Activated CD8-positive, alpha-beta memory T cell treated with anti-CD3 and anti-CD28 coated beads, Interleukin-2, amount 10 ng/mL, durations not matched to agents 7 days and 5 days (primary cell): Measurements from ENCODE around the gene SSR3. TPM values are rescaled to one million over a fixed set of nuclear protein-coding genes. Genes with fewer than 3 reads are reported as not detected.
"Not testable (repeated sequence)": the region's sequence is repeated elsewhere in the genome, so short reads cannot be mapped to it uniquely, and the experiment has no call there.

Experiments
- ATAC-seq: fragments of 150-1000 bp; cut with Tn5 transposase; one replicate; pipeline ENCODE4 v1.10.0; 2021; ENCODE audit warnings: moderate library complexity
- CTCF ChIA-PET: fragments of 350-600 bp; sonication (Branson Sonifier 250); formaldehyde crosslinking; loops from one replicate; lab custom pipeline; 2021; ENCODE audit warnings: antibody characterized with exemption; lab: Charles Lee
- DNase-seq: peaks from one replicate; pipeline ENCODE4 v3.0.0-alpha.2; 2020
- H3K27ac Mint-ChIP-seq: one replicate; pipeline ENCODE4 v1.8.0; 2021; ENCODE audit warnings: mild to moderate bottlenecking, mixed read lengths
- H3K27me3 Mint-ChIP-seq: one replicate; pipeline ENCODE4 v1.8.0; 2021; ENCODE audit warnings: mixed read lengths
- H3K36me3 Mint-ChIP-seq: one replicate; pipeline ENCODE4 v1.8.0; 2021; ENCODE audit warnings: mild to moderate bottlenecking, mixed read lengths
- H3K4me1 Mint-ChIP-seq: one replicate; pipeline ENCODE4 v1.8.0; 2021; ENCODE audit warnings: mixed read lengths
- H3K4me3 Mint-ChIP-seq: one replicate; pipeline ENCODE4 v1.8.0; 2021; ENCODE audit warnings: mild to moderate bottlenecking, moderate library complexity, mixed read lengths
- H3K9me3 Mint-ChIP-seq: one replicate; pipeline ENCODE4 v1.8.0; 2022; ENCODE audit warnings: low read depth, mixed read lengths
- total RNA-seq, 2 experiments: library from RNA; stranded (reverse); gene quantifications; one replicate each; pipeline ENCODE4 v1.2.3, GENCODE V29; 2021

SSR3 gene
- total RNA-seq, 2 experiments from 2014 or later, result 121 to 147 TPM

DNA sequence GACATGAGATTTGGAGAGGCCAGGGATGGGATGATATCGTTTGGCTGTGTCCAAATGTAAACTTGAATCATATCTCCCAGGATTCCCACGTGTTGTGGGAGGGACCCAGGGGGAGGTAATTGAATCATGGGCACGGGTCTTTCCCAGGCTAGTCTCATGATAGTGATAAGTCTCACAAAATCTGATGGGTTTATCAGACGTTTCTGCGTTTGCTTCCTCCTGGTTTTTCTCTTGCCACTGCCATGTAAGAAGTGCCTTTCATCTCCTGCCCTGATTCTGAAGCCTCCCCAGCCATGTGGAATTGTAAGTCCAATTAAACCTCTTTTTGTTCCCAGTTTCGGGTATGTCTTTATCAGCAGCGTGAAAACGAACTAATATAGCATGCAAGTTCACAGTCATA is 7.6 kb upstream of the SSR3 start:
- CTCF ChIA-PET, H3K4me1 Mint-ChIP-seq: not testable (repeated sequence)

DNA sequence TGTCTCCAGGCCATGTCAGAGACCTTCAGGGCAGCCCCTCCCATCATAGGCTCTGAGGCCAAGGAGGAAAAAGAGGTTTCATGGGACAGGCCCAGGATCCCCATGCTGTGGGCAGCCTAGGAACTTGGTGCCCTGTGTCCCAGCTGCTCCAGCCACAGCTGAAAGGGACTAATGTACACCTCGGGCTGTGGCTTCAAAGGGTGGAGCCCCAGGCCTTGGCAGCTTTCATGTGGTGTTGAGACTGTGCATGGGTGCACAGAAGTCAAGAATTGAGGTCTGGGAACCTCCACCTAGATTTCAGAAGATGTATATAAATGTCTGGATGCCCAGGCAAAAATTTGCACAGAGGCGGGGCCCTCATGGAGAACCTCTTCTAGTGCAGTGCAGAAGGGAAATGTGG is 6.6 kb upstream of the SSR3 start:
- Mint-ChIP-seq H3K27ac (no peak overlapping the region), H3K27me3 (peaks cover 21% of the 10 kb centered on the region), H3K4me1 (no peaks in the 10 kb centered on the region), H3K36me3 (no peaks in the 10 kb centered on the region), H3K4me3 (no peak overlapping the region), H3K9me3 (no peaks in the 10 kb centered on the region)
- DNase-seq (no peak), ATAC-seq (no peak)
- CTCF ChIA-PET, result no interaction called here

More for the DNA sequence above, 7.6 kb upstream of the SSR3 start:
- peaks cover 24% of the 10 kb centered on the region for H3K27me3 Mint-ChIP-seq
- H3K36me3 Mint-ChIP-seq, H3K9me3 Mint-ChIP-seq, H3K4me3 Mint-ChIP-seq, H3K27ac Mint-ChIP-seq, DNase-seq, ATAC-seq: not testable (repeated sequence)

DNA sequence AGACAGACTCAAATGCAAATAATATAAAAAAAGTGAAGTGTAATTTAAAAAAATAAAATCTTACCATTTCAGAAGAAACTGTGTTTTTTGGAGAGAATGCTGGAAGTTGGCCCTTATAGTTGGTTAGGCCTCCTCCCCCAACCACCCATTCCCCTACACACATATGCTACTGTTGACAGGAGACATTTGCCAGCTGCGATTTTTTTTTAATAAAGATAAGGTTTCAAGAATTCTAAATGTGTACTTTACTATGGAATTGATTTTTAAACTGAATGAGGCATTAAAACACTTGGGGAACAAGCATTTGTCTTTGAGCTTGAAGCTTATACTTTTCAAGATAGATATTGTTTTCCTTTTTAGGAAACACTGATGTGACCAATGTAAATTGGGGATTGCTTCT is 4.4 kb upstream of the SSR3 start:
- no peak overlapping the region for H3K27ac Mint-ChIP-seq
- ATAC-seq (no peak), DNase-seq (no peak)
- no peak overlapping the region for H3K4me3 Mint-ChIP-seq
- H3K4me1 Mint-ChIP-seq, result peaks cover 10% of the 10 kb centered on the region
- H3K9me3 Mint-ChIP-seq, result no peaks in the 10 kb centered on the region
- H3K36me3 Mint-ChIP-seq, result no peaks in the 10 kb centered on the region
- H3K27me3 Mint-ChIP-seq, result peaks cover 15% of the 10 kb centered on the region
- CTCF ChIA-PET, result interaction anchor here (1.6 to 1.7 kb wide), 3 partner anchors 10 to 105 kb away, joined by 3 to 4 read pairs (median 4); no protein-coding TSS in a partner anchor

DNA sequence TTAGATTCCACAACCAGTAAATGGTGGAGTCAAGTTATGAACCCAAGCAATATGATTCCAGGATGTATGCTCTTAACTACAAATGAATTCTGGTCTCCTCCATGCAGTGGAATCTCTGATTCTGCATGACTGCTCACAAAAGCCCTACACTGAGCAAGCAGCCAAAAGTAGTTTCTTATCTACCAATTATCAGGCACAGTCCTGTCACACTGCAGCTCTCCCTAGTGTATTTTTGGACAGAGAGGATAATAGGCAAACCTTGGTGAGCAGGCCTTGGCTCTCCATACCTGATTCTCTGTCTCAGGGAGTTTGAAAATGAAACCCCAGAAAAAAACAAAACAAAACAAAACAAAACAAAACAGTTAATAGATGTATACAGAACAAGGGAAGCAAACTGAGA is 3.5 kb upstream of the SSR3 start:
- DNase-seq, result no peak
- Mint-ChIP-seq H3K36me3 (peaks cover 4% of the 10 kb centered on the region), H3K4me3 (no peak overlapping the region), H3K27ac (no peak overlapping the region), H3K9me3 (no peaks in the 10 kb centered on the region), H3K4me1 (peaks cover 16% of the 10 kb centered on the region), H3K27me3 (peaks cover 7% of the 10 kb centered on the region)
- CTCF ChIA-PET, result interaction anchor here (1.5 to 1.7 kb wide), 6 partner anchors 9 to 523 kb away, joined by 3 to 5 read pairs (median 4); no protein-coding TSS in a partner anchor
- ATAC-seq, result no peak

DNA sequence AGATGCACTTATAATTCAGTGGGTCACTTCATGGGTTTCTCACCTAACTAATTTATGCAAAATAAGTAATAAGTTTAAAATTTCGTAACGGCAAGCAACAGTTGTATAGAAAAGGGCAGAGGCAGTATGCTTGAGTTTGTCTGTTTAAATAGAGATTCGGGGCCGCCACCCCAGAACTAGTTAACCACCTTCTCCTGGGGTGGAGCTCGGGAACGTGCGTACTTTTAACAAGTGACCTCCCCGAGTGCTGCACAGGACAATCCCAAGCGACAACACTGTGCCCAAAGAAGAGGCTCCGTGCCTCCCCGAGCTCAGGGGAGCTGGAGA is 439 bp downstream of the SSR3 start:
- Mint-ChIP-seq H3K4me1 (peaks cover 45% of the 10 kb centered on the region), H3K4me3 (peak overlapping the region; percentile 94), H3K36me3 (peaks cover 36% of the 10 kb centered on the region), H3K27ac (peak overlapping the region; percentile 92), H3K9me3 (no peaks in the 10 kb centered on the region), H3K27me3 (no peaks in the 10 kb centered on the region)
- ATAC-seq (no peak), DNase-seq (no peak)
- CTCF ChIA-PET, result interaction anchor here (0.9 to 3.7 kb wide), 18 partner anchors 8 to 606 kb away, joined by 3 to 53 read pairs (median 5); partner anchors contain the start of genes CCNL1 and TIPARP

DNA sequence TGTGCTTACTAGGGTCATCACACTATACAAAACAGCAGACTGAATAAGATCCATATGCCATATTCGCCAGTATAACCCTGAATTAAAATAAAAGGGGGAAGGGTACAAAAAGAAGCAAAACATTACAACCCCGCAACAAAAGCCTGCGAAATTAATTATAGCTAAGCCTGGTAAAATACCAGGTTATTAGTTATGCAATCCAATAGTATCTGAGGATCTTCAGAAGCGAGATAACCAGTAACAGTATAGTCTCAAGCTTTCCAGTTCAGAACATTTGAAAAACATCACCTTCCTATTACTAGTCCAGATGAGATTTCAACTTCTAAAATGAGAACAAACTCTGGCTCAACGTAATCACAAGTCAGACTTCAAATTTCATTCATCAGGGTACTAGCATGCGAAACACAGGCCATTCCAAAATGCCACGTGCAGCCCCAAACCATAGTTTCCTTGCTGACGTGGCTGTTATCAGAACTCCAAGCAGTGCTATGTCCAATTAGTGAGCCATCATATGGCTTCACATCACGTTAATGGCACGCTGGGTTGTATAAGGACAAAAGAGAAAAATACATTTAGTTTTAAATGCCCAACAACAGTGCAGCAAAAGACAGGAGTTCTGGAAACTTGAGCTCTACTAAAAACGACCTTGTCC is 1.1 kb downstream of the SSR3 start:
- Mint-ChIP-seq H3K4me3 (peak overlapping the region; percentile 94), H3K27me3 (no peaks in the 10 kb centered on the region), H3K4me1 (peaks cover 45% of the 10 kb centered on the region), H3K36me3 (peaks cover 42% of the 10 kb centered on the region), H3K9me3 (no peaks in the 10 kb centered on the region), H3K27ac (peak overlapping the region; percentile 92)
- CTCF ChIA-PET, result interaction anchor here (0.9 to 3.7 kb wide), 15 partner anchors 10 to 606 kb away, joined by 3 to 53 read pairs (median 5); partner anchors contain the start of genes CCNL1 and TIPARP
- DNase-seq (no peak), ATAC-seq (no peak)

DNA sequence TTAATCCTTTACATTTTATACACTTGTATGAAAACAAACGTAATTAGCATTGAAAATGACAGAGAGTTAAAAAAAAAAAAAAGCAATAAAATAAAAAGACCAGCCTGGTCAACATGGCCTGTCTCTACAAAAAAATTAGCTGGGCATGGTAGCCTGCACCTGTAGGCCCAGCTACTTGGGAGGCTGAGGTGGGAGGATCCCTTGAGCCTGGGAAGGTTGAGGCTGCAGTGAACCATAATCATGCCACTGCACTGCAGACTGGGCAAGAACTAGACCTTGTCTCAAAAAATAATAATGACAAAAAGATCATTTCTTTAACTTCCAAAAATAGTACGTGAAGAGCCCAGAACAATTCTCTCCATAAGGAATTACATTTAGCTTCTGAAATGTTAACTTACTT is 1.9 kb downstream of the SSR3 start:
- Mint-ChIP-seq H3K36me3 (peaks cover 49% of the 10 kb centered on the region), H3K27ac (peak overlapping the region; percentile 15), H3K4me1 (peaks cover 45% of the 10 kb centered on the region), H3K9me3 (no peaks in the 10 kb centered on the region), H3K4me3 (peak overlapping the region; percentile 94), H3K27me3 (no peaks in the 10 kb centered on the region)
- ATAC-seq (no peak), DNase-seq (no peak)
- CTCF ChIA-PET, result interaction anchor here (0.9 to 3.7 kb wide), 4 partner anchors 12 to 578 kb away, joined by 3 to 53 read pairs (median 10); partner anchors contain the start of gene TIPARP

DNA sequence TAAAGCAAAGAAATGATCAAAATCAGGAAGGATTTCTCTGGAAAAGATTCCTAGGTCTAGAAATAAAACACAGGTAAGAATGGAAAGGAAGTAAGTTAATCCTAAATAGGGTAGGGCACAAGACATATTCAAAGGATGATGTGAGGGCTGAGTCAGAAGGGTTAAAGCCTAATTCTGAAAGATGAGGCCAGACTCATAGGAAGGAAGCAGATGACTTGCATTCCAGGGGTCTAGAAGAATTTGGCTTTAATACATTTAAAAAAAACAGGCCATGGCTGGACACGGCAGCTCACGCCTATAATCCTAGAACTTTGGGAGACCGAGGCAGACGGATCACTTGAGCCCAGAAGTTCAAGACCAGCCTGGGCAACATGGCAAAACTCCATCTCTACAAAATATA is 3.2 kb downstream of the SSR3 start:
- no peak overlapping the region for H3K4me3 Mint-ChIP-seq
- peaks cover 45% of the 10 kb centered on the region for H3K4me1 Mint-ChIP-seq
- no peaks in the 10 kb centered on the region for H3K27me3 Mint-ChIP-seq
- H3K36me3 Mint-ChIP-seq, result peaks cover 62% of the 10 kb centered on the region
- CTCF ChIA-PET, result no interaction called here
- DNase-seq, result no peak
- no peaks in the 10 kb centered on the region for H3K9me3 Mint-ChIP-seq
- H3K27ac Mint-ChIP-seq, result no peak overlapping the region
- ATAC-seq, result no peak

DNA sequence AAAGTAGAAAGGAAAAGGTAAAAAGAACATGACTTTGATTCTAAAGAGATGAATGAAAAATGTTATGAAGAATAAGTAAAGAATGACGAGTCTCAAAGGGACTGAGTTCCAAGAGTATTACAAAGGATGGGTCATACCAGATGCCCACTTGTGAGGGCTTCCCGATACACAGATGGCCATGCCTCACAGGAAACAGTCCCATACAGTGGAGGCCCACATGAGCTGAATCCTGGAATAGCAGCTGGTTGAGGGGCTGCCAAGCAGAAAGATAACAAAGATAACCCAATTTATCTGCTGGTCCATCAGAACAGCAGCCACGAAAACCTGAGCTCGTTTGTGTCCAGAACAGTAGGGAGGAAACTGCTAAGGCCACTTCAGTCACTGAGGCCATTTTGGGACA is 3.7 kb downstream of the SSR3 start:
- no peak for ATAC-seq

DNA sequence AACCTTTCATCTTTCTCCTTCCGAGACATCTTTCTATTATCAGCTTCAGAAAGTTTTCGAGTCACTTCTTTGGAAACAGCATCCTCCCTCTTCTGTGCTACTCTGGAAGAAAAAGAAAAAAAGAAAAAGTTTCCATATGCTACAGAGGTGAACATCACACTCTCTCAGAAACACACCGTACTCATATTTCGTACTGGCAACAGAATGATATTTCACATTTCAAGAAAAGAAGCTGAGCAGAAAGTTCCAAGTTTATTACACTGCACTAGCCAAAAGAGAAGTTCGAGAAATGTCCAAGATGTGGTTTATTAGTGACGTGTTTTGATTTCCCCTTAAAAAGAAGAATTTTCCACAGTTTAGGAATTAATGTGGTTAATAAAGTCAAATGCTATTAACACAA is 6.0 kb downstream of the SSR3 start:
- H3K36me3 Mint-ChIP-seq, result peaks cover 82% of the 10 kb centered on the region
- no peaks in the 10 kb centered on the region for H3K9me3 Mint-ChIP-seq
- ATAC-seq, result no peak
- DNase-seq, result no peak
- no peak overlapping the region for H3K4me3 Mint-ChIP-seq
- CTCF ChIA-PET, result interaction anchor here (1.1 to 1.7 kb wide), 5 partner anchors 10 to 533 kb away, joined by 3 to 4 read pairs (median 3); no protein-coding TSS in a partner anchor
- no peaks in the 10 kb centered on the region for H3K27me3 Mint-ChIP-seq
- H3K4me1 Mint-ChIP-seq, result peaks cover 40% of the 10 kb centered on the region
- peak overlapping the region; percentile 28 for H3K27ac Mint-ChIP-seq

More for the DNA sequence above, 3.7 kb downstream of the SSR3 start:
- Mint-ChIP-seq H3K27me3 (no peaks in the 10 kb centered on the region), H3K9me3 (no peaks in the 10 kb centered on the region), H3K27ac (no peak overlapping the region), H3K4me1 (peaks cover 48% of the 10 kb centered on the region), H3K36me3 (peaks cover 67% of the 10 kb centered on the region), H3K4me3 (no peak overlapping the region)
- CTCF ChIA-PET, result no interaction called here
- DNase-seq, result no peak

DNA sequence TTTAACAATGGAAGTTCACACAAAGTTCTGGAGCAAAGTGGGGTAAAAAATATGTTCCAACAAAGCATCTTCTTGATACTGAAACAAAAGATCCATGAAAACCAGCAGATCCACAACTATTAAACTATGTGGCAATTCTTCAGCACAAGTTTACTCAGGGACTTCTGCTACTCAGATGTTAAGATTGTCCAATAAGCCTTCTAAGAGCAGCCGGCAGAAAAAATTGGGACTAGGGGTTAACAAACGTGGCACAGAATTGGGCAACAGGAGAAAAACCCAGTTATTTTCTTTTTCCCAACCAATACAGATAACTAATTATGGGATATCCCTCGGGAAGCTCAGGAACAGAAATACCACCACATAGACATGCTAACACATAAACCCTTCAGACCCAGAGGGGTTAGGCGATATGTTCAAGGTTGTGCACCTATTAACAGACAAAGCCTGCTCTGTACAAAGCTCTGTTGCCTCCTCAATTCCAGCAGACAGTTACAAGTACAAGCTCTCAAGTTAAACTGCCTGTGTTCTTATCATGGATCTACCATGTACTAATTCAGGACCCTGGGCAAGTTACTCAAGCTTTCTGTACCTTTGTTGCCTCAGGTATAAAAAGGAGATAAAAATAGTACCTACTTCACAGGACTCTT is 6.8 kb downstream of the SSR3 start:
- no peak overlapping the region for H3K4me3 Mint-ChIP-seq
- H3K4me1 Mint-ChIP-seq, result peaks cover 33% of the 10 kb centered on the region
- peaks cover 82% of the 10 kb centered on the region for H3K36me3 Mint-ChIP-seq

DNA sequence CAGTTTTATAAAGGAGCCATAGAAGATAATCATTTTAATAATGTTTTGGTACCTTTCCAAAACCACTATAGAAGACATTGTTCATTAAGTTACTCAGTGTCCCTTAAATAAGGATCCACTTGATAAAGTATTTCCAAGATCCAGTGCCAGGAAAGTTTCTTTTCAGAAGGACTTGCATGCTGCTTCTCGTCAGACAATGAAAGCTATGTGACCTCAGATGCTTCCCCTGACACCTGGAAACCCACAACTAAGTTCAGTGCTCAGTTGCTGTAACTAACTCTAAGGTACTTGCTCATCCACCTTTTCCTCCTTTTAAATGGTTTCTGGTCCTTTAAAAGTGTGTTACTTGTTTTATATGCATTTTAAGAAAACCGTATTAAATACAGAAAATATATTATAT is 7.3 kb downstream of the SSR3 start:
- H3K36me3 Mint-ChIP-seq, result peaks cover 81% of the 10 kb centered on the region

More for the DNA sequence above, 6.8 kb downstream of the SSR3 start:
- Mint-ChIP-seq H3K9me3 (no peaks in the 10 kb centered on the region), H3K27me3 (no peaks in the 10 kb centered on the region), H3K27ac (no peak overlapping the region)
- no peak for DNase-seq
- no peak for ATAC-seq
- CTCF ChIA-PET, result interaction anchor here (1.1 to 1.7 kb wide), 4 partner anchors 9 to 534 kb away, joined by 3 to 4 read pairs (median 3); no protein-coding TSS in a partner anchor

DNA sequence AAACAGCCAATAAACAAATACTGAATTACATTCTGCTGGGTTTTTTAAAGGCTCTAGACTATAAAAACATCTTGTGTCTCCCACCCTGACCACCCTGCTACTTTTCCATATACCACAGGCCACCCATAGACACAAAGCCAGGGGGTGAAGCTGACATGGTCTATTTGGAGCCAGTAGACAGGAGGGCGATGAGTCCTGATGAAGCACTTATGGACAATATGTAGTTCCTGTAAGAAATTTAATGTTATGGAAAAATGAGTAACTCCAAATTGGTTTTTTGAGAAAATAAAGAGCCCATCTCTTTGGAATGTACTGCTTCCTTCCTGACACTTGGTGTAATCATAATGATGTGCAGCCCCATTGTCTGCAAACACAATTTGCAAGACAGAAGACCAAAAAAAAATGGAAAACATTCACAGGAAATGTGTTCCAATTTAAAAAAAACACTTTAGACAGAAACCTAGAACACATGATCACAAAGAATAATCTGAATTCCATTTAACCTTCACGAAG is 11.8 kb downstream of the SSR3 start:
- no peak overlapping the region for H3K4me3 Mint-ChIP-seq
- no peak for ATAC-seq
- CTCF ChIA-PET, result interaction anchor here (0.8 to 2.1 kb wide), 8 partner anchors 8 to 539 kb away, joined by 3 to 7 read pairs (median 3); no protein-coding TSS in a partner anchor

More for the DNA sequence above, 7.3 kb downstream of the SSR3 start:
- ATAC-seq (no peak), DNase-seq (no peak)
- Mint-ChIP-seq H3K27ac (no peak overlapping the region), H3K4me3 (no peak overlapping the region), H3K9me3 (no peaks in the 10 kb centered on the region), H3K4me1 (peaks cover 30% of the 10 kb centered on the region), H3K27me3 (no peaks in the 10 kb centered on the region)
- CTCF ChIA-PET, result interaction anchor here (1.7 kb wide), 1 partner anchor 535 kb away, joined by 4 read pairs; no protein-coding TSS in a partner anchor

More for the DNA sequence above, 11.8 kb downstream of the SSR3 start:
- H3K27me3 Mint-ChIP-seq, result no peaks in the 10 kb centered on the region
- no peak for DNase-seq
- peaks cover 6% of the 10 kb centered on the region for H3K4me1 Mint-ChIP-seq
- H3K27ac Mint-ChIP-seq, result no peak overlapping the region
- H3K9me3 Mint-ChIP-seq, result no peaks in the 10 kb centered on the region
- peaks cover 51% of the 10 kb centered on the region for H3K36me3 Mint-ChIP-seq
